Lower leg skin (tissue), 3 donors: Measurements from ENCODE around the gene KCMF1.

Experiments used
- CTCF ChIP-seq, 3 donors: fragments of 450-650 bp; IDR thresholded peaks; one replicate each; pipeline ENCODE4 v1.5.1; 2016; ENCODE audit warnings: antibody characterized with exemption in 3 of 3, mild to moderate bottlenecking in 3 of 3, moderate library complexity in 2 of 3
- POLR2A ChIP-seq, 2 donors: fragments of 450-650 bp; IDR thresholded peaks; one replicate each; pipeline ENCODE4 v1.6.1; 2016 to 2017; ENCODE audit warnings: antibody characterized with exemption in 2 of 2, mild to moderate bottlenecking in 1 of 2, moderate library complexity in 1 of 2

- TF ChIP-seq CTCF (IDR thresholded peaks at IDR 0.05) (no peak), POLR2A (IDR thresholded peaks at IDR 0.05) (no peak)
These were observed 18.5 kb downstream of the KCMF1 start for GRCh38 chr2:84989422-84989821.
